GM10847 (cell line): ENCODE data around the gene WT1.

Experiments
- POLR2A ChIP-seq: IDR thresholded peaks from 2 replicates; pipeline ENCODE4 v1.6.1; 2011; ENCODE audit not compliant: insufficient read length; ENCODE audit errors: extremely low read depth

The WT1 gene

GRCh38 chr11:32430568-32431381, 4.6 kb downstream of the WT1 start:
- TF ChIP-seq POLR2A = no peak

- no peak for TF ChIP-seq POLR2A
Observed at GRCh38 chr11:32429477-32429876, 5.9 kb downstream of the WT1 start.

- TF ChIP-seq POLR2A = no peak
Observed at GRCh38 chr11:32428665-32429303, 6.6 kb downstream of the WT1 start.

- TF ChIP-seq POLR2A = no peak
Observed at GRCh38 chr11:32427935-32428664, 7.2 kb downstream of the WT1 start.

- no peak for TF ChIP-seq POLR2A
Observed at GRCh38 chr11:32427616-32427934, 7.8 kb downstream of the WT1 start.

- no peak for TF ChIP-seq POLR2A
Observed at GRCh38 chr11:32426819-32427615, 8.3 kb downstream of the WT1 start.

- no peak for TF ChIP-seq POLR2A
Observed at GRCh38 chr11:32426192-32426591, 9.1 kb downstream of the WT1 start.

GRCh38 chr11:32425761-32426160, 9.6 kb downstream of the WT1 start:
- no peak for TF ChIP-seq POLR2A

- no peak for TF ChIP-seq POLR2A
Observed at GRCh38 chr11:32422545-32422944, 12.8 kb downstream of the WT1 start.

- no peak for TF ChIP-seq POLR2A
Observed at GRCh38 chr11:32421992-32422391, 13.3 kb downstream of the WT1 start.

- TF ChIP-seq POLR2A = no peak
Observed at GRCh38 chr11:32420937-32421901, 14.1 kb downstream of the WT1 start.

- TF ChIP-seq POLR2A = no peak
Observed at GRCh38 chr11:32420139-32420538, 15.2 kb downstream of the WT1 start.

GRCh38 chr11:32418836-32419235, 16.5 kb downstream of the WT1 start:
- TF ChIP-seq POLR2A = no peak

GRCh38 chr11:32417806-32418205, 17.5 kb downstream of the WT1 start:
- TF ChIP-seq POLR2A = no peak
